ENCODE measurements around the gene CLIC4. TPM values are rescaled to one million over a fixed set of nuclear protein-coding genes. Genes with fewer than 3 reads are reported as not detected.

Gene CLIC4
- total and polyA plus RNA-seq, 9 of the 15 experiments (the other 6 are each of a cell fraction or from before 2014, with no cell fraction given), result 16.0 to 67.5 (median 38.4) TPM

GRCh38 chr1:24775916-24776315 is 30.7 kb downstream of the CLIC4 start:
- no peaks in the 10 kb centered on the region for H3K36me3 ChIP-seq (ENCODE audit: control insufficient read depth, insufficient read depth, low read length)
- ChIA-PET POLR2A (interaction anchor here (1.0 to 3.9 kb wide), 4 partner anchors 10 to 17 kb away, joined by 3 to 24 read pairs (median 4); no protein-coding TSS in a partner anchor), CTCF (ENCODE audit: low intra/inter-chr PET ratio) (no interaction called here)
- no peaks in the 10 kb centered on the region for H3K9me3 ChIP-seq (replicated peaks; ENCODE audit: control insufficient read depth, insufficient read depth, low read depth, low read length)
- peaks cover 4% of the 10 kb centered on the region for H3K9me1 ChIP-seq (ENCODE audit: control insufficient read depth, insufficient read depth, low read length)
- FAIRE-seq, result no peak
- 0 out of 3 replicates have a peak, but pooled peaks have one; percentile 14 for ATAC-seq
- no peak overlapping the region for H3K4me2 ChIP-seq (ENCODE audit: insufficient read depth, low read length)
- no peak overlapping the region for H3K27ac ChIP-seq (ENCODE audit: extremely low read depth, low read depth, low read length)
- H3K27me3 ChIP-seq (ENCODE audit: control insufficient read depth in 2 of 2, insufficient read depth in 2 of 2, low read length in 2 of 2), result no peaks in the 10 kb centered on the region
- DNase-seq (ENCODE audit: extremely low read depth in 1 of 4, low spot score in 3 of 4), result no peak
- no peaks in the 10 kb centered on the region; a peak in 1 of 5 replicates for H3K4me1 ChIP-seq (replicated peaks in 1 of 2; ENCODE audit: control insufficient read depth in 2 of 2, insufficient read depth in 2 of 2, low read length in 2 of 2)
- WGBS (ENCODE audit: insufficient coverage, low coverage, missing lambda C conversion rate), result 52% methylated on average over 3 of the region's 3 CpGs
- no peaks in the 10 kb centered on the region; the same call in 1 of the 2 replicates for H4K20me1 ChIP-seq (replicated peaks; ENCODE audit: control insufficient read depth, insufficient read depth, low read length)
- in situ Hi-C loops (cut with MboI), result no loop called here
- H3K4me3 ChIP-seq, result no peak overlapping the region
- H3K79me2 ChIP-seq (ENCODE audit: control insufficient read depth, insufficient read depth, low read length), result peaks cover 36% of the 10 kb centered on the region
- H2AFZ ChIP-seq (ENCODE audit: low read depth, low read length), result no peak overlapping the region
- no TSS peak for BruUV-seq (replicated peaks)
- no peak overlapping the region for H3K9ac ChIP-seq (ENCODE audit: insufficient read depth in 1 of 2, low read depth in 2 of 2, low read length in 2 of 2)
- no peak for TF ChIP-seq HBP1 (CRISPR knock-in tag; IDR thresholded peaks at IDR 0.05)
- TF ChIP-seq SETDB1 (IDR thresholded peaks at IDR 0.05; ENCODE audit: low read length), result no peak
- no peak for TF ChIP-seq MXD1 (CRISPR knock-in tag; IDR thresholded peaks at IDR 0.05; ENCODE audit: borderline replicate concordance, poor library complexity, severe bottlenecking)
- TF ChIP-seq KAT2B (IDR thresholded peaks at IDR 0.05; ENCODE audit: low read depth, low read length), result no peak
- no peak for TF ChIP-seq ASH1L (IDR thresholded peaks at IDR 0.05; ENCODE audit: borderline replicate concordance, low read depth, partially characterized antibody)
- intact Hi-C loops (cut with micrococcal nuclease), result no loop called here

Data from K562 (cell line).